K562 (cell line): ENCODE data around the gene CISD3. TPM values are rescaled to one million over a fixed set of nuclear protein-coding genes. Genes with fewer than 3 reads are reported as not detected.

Experiments used
- ATAC-seq: fragments of 200-7000 bp; cut with Tn5 transposase; 3 replicates; pipeline ENCODE4 v1.9.1; 2020; ENCODE audit warnings: moderate library complexity
- BruUV-seq: library from RNA; stranded (reverse); fragments of 400-500 nt; replicated peaks from 2 replicates; lab custom pipeline; 2021; lab: Mats Ljungman, UMichigan
- CTCF ChIA-PET: fragments of 300-600 bp; formaldehyde crosslinking; extraction: SDS; loops from one replicate; lab custom pipeline; 2021; ENCODE audit warnings: low intra/inter-chr PET ratio; lab: Yijun Ruan, JAX
- POLR2A ChIA-PET: fragments of 300-600, 350-650 bp; sonication (Branson Sonifier 250); formaldehyde crosslinking; extraction: SDS; loops from one replicate; lab custom pipeline; 2021; ENCODE audit warnings: antibody characterized with exemption, inconsistent platforms; lab: Yijun Ruan, JAX
- DNase-seq, 4 experiments: peaks; one replicate each; pipeline versions ENCODE4 v3.0.0 to v3.0.0-alpha.2; 2011 to 2018; ENCODE audit warnings: low spot score in 3 of 4, mixed read lengths in 3 of 4; ENCODE audit errors: extremely low read depth in 1 of 4
- FAIRE-seq: peaks from 2 replicates; lab custom pipeline; 2011; peaks lifted over from hg19 to GRCh38; lab: Jason Lieb, UNC
- H2AFZ ChIP-seq: 2 replicates; pipeline ENCODE4 v1.6.0; 2011; ENCODE audit warnings: low read depth, low read length, control low read depth, inconsistent platforms
- H3K27ac ChIP-seq: fragments of 200-600 bp; 3 replicates; pipeline ENCODE4 v1.8.0; 2011; ENCODE audit warnings: low read depth, mild to moderate bottlenecking, control low read depth, inconsistent platforms, low read length, moderate library complexity, mixed read lengths; ENCODE audit errors: extremely low read depth
- H3K27me3 ChIP-seq, 2 experiments: fragments of 300-600 bp in 1 of 2; 2 replicates in 1 of 2; 3 replicates in 1 of 2; pipeline versions ENCODE4 v1.6.0 to v1.8.0; 2011; ENCODE audit warnings: inconsistent platforms in 2 of 2, low read length in 2 of 2, mild to moderate bottlenecking in 1 of 2, mixed read lengths in 1 of 2, moderate library complexity in 1 of 2; ENCODE audit not compliant: control insufficient read depth in 2 of 2, insufficient read depth in 2 of 2
- H3K36me3 ChIP-seq: fragments of 300-600 bp; 3 replicates; pipeline ENCODE4 v1.8.0; 2011; ENCODE audit warnings: mild to moderate bottlenecking, low read length, inconsistent platforms; ENCODE audit not compliant: control insufficient read depth, insufficient read depth
- H3K4me1 ChIP-seq, 2 experiments: fragments of 200-600 bp in 1 of 2; replicated peaks in 1 of 2; 2 replicates in 1 of 2; 3 replicates in 1 of 2; pipeline versions ENCODE4 v1.5.1 to v1.8.0; 2011; ENCODE audit warnings: inconsistent platforms in 2 of 2, low read length in 2 of 2, mild to moderate bottlenecking in 1 of 2, mixed read lengths in 1 of 2, moderate library complexity in 1 of 2; ENCODE audit not compliant: control insufficient read depth in 2 of 2, insufficient read depth in 2 of 2
- H3K4me2 ChIP-seq: 2 replicates; pipeline ENCODE4 v1.6.1; 2011; ENCODE audit warnings: low read length, control low read depth, inconsistent platforms, mixed read lengths; ENCODE audit not compliant: insufficient read depth
- H3K4me3 ChIP-seq: fragments of 200-600 bp; sonication (generic), shearing (Covaris generic); 2 replicates; pipeline ENCODE4 v1.5.1; 2016; ENCODE audit warnings: control low read depth, inconsistent platforms
- H3K79me2 ChIP-seq: fragments of 200-600 bp; 3 replicates; pipeline ENCODE4 v1.8.0; 2011; ENCODE audit warnings: low read length, inconsistent platforms; ENCODE audit not compliant: control insufficient read depth, insufficient read depth
- H3K9ac ChIP-seq, 2 experiments: 2 replicates each; pipeline versions ENCODE4 v1.6.0 to v1.6.1; 2011; ENCODE audit warnings: low read depth in 2 of 2, low read length in 2 of 2, control low read depth in 1 of 2, inconsistent platforms in 1 of 2, mild to moderate bottlenecking in 1 of 2, mixed read lengths in 1 of 2; ENCODE audit not compliant: insufficient read depth in 1 of 2
- H3K9me1 ChIP-seq: one replicate; pipeline ENCODE4 v1.6.0; 2011; ENCODE audit warnings: inconsistent platforms, mild to moderate bottlenecking, low read length, moderate library complexity; ENCODE audit not compliant: control insufficient read depth, insufficient read depth
- H3K9me3 ChIP-seq: replicated peaks from 2 replicates; pipeline ENCODE4 v1.5.1; 2011; ENCODE audit warnings: low read depth, low read length, inconsistent platforms; ENCODE audit not compliant: control insufficient read depth, insufficient read depth
- H4K20me1 ChIP-seq: replicated peaks from 2 replicates; pipeline ENCODE4 v1.6.1; 2011; ENCODE audit warnings: low read length, inconsistent platforms, mixed read lengths; ENCODE audit not compliant: control insufficient read depth, insufficient read depth
- AFF4 ChIP-seq: sonication (generic); formaldehyde crosslinking; IDR thresholded peaks from 2 replicates; pipeline ENCODE4 v1.8.0; 2023; ENCODE audit warnings: mild to moderate bottlenecking, missing genetic modification reagents
- HDAC3 ChIP-seq: fragments of 450-650 bp; IDR thresholded peaks from 2 replicates; pipeline ENCODE4 v1.6.1; 2018; ENCODE audit warnings: borderline replicate concordance, mild to moderate bottlenecking, moderate library complexity; ENCODE audit not compliant: partially characterized antibody
- POLR2G ChIP-seq: fragments of 200-400 bp; formaldehyde crosslinking; IDR thresholded peaks from 2 replicates; pipeline ENCODE4 v1.6.1; 2017; ENCODE audit warnings: low read depth, mild to moderate bottlenecking, antibody characterized with exemption, low read length, moderate library complexity
- RNF2 ChIP-seq: sonication (generic); IDR thresholded peaks from 2 replicates; pipeline ENCODE4 v1.6.1; 2016
- SMC3 ChIP-seq: conservative IDR thresholded peaks from 2 replicates; pipeline ENCODE4 v1.6.1; 2011; ENCODE audit warnings: low read depth, low read length, improper control_type of control experiment; ENCODE audit not compliant: insufficient read depth
- SREBF1 ChIP-seq: fragments of 150-350 bp; IDR thresholded peaks from 2 replicates; pipeline ENCODE4 v1.6.1; 2014; ENCODE audit warnings: antibody characterized with exemption, low read depth, low read length, borderline replicate concordance
- ZNF280B ChIP-seq: fragments of 250-450 bp; sonication (Bioruptor Pico); IDR thresholded peaks from 2 replicates; pipeline ENCODE4 v1.5.1; 2021; ENCODE audit warnings: mild to moderate bottlenecking
- ZNF507 ChIP-seq: conservative IDR thresholded peaks from 2 replicates; pipeline ENCODE4 v1.6.1; 2017; ENCODE audit warnings: missing genetic modification characterization, missing compliant biosample characterization
- WGBS: fragments of 100-300 bp; shearing (Covaris generic); methylation state at CpG from one replicate; pipeline ENCODE4 v1.1.6; 2016; ENCODE audit warnings: low coverage, mixed read lengths; ENCODE audit not compliant: insufficient coverage; ENCODE audit errors: missing lambda C conversion rate; 5-methylcytosine and 5-hydroxymethylcytosine counted together
- in situ Hi-C: fragments of 300-500 bp; cut with MboI; formaldehyde crosslinking; loops from 4 replicates; pipeline ENCODE4 v1.15.0; 2018; ENCODE audit warnings: inconsistent platforms, mixed read lengths
- intact Hi-C: fragments of 100-400 bp; cut with micrococcal nuclease; formaldehyde crosslinking; loops from 2 replicates; pipeline ENCODE4 v1.14.2; 2022
- polyA plus RNA-seq, 8 experiments: library from polyadenylated mRNA; depleted of rRNA in 4 of 8; stranded (reverse) in 5 of 8; unstranded in 3 of 8; fragments of >200 nt; fragmentation: Nextera tagmentation in 2 of 8; fragmentation: Illumina TruSeq in 1 of 8; extraction: Ambion mirVana in 2 of 8; extraction: Trizol in 1 of 8; gene quantifications; 2 replicates each; pipeline versions ENCODE4 v1.2.1 to v1.2.3, GENCODE V29; 2011 to 2014; ENCODE audit warnings: inconsistent platforms in 1 of 8, missing spikeins in 1 of 8
- total RNA-seq, 7 experiments: library from RNA; depleted of rRNA in 6 of 7; stranded (reverse); fragments of >200 nt in 6 of 7; fragmentation: Illumina TruSeq in 2 of 7; extraction: Trizol in 2 of 7; gene quantifications; 2 replicates each; pipeline versions ENCODE4 v1.2.1 to v1.2.3, GENCODE V29; 2011 to 2021; ENCODE audit warnings: low replicate concordance in 1 of 7

The CISD3 gene
- total and polyA plus RNA-seq, 9 of the 15 experiments (the other 6 are each of a cell fraction or from before 2014, with no cell fraction given): 5.0 to 60.7 (median 15.7) TPM

- no peak overlapping the region for H3K4me2 ChIP-seq
- DNase-seq (no peak), ATAC-seq (no peak), FAIRE-seq (no peak)
- POLR2A ChIA-PET: interaction anchor here (0.5 to 1.4 kb wide), 3 partner anchors 10 to 383 kb away, joined by 3 to 4 read pairs (median 3); no protein-coding TSS in a partner anchor
- no peak overlapping the region for H2AFZ ChIP-seq
- intact Hi-C loops: no loop called here
- no peaks in the 10 kb centered on the region for H3K4me1 ChIP-seq
- no peaks in the 10 kb centered on the region for H3K79me2 ChIP-seq
- H3K4me3 ChIP-seq: no peak overlapping the region
- CTCF ChIA-PET: no interaction called here
- no peaks in the 10 kb centered on the region for H3K9me3 ChIP-seq
- BruUV-seq: no TSS peak
- in situ Hi-C loops: no loop called here
- H3K36me3 ChIP-seq: peaks cover 94% of the 10 kb centered on the region; the same call in 2 of the 3 replicates
- no peaks in the 10 kb centered on the region for H3K27me3 ChIP-seq
- H3K9ac ChIP-seq: peak overlapping the region in 1 of 2 experiments; percentile 62; a peak in 1 of 4 replicates
- H4K20me1 ChIP-seq: peaks cover 6% of the 10 kb centered on the region
- TF ChIP-seq POLR2G: peak; percentile 35; the same call in 1 of the 2 replicates
- no peak for TF ChIP-seq SREBF1
- whole genome bisulfite sequencing: 89% methylated on average over 4 of the region's 5 CpGs
- no peaks in the 10 kb centered on the region for H3K9me1 ChIP-seq
- H3K27ac ChIP-seq: no peak overlapping the region
These were observed 36.2 kb downstream of the CISD3 start for GRCh38 chr17:38766341-38766740.

DNA sequence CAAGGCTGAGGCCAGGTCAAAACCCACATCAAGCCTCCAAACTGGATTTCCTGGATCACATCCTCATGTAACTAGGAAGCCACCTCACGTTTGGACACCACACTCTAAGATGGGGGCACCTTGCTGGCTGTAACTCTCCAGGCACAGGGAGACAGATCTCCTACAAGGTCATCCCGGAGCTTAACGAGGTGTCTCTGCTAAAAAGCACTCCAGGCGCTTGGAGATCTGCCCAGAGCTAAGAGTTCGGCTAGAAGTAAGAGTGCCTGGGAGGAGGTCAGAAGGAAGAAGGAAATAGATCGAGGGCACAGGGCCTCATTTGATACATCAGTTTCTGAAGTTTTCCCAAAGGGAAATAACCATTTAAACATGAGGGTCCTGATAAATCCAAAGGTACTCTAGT is 38.3 kb downstream of the CISD3 start:
- peaks cover 93% of the 10 kb centered on the region for H3K36me3 ChIP-seq
- no peak overlapping the region for H2AFZ ChIP-seq
- no peak for DNase-seq
- in situ Hi-C loops (no loop called here), intact Hi-C loops (no loop called here)
- TF ChIP-seq SMC3 (no peak), RNF2 (no peak), ZNF280B (CRISPR knock-in tag) (no peak), HDAC3 (no peak), ZNF507 (tag) (no peak), AFF4 (CRISPR knock-in tag) (no peak)
- no peak for FAIRE-seq
- H3K9me3 ChIP-seq: no peaks in the 10 kb centered on the region
- no peaks in the 10 kb centered on the region for H3K27me3 ChIP-seq
- 74% methylated on average over 6 of the region's 6 CpGs for WGBS
- no peaks in the 10 kb centered on the region for H3K79me2 ChIP-seq
- no peak for ATAC-seq
- no peaks in the 10 kb centered on the region for H3K9me1 ChIP-seq
- no peak overlapping the region for H3K27ac ChIP-seq
- no peaks in the 10 kb centered on the region; the same call in 1 of the 2 replicates for H4K20me1 ChIP-seq
- H3K4me1 ChIP-seq: no peaks in the 10 kb centered on the region
- no peak overlapping the region for H3K9ac ChIP-seq
- H3K4me2 ChIP-seq: no peak overlapping the region
- no peak overlapping the region for H3K4me3 ChIP-seq
- no TSS peak for BruUV-seq
- CTCF ChIA-PET: no interaction called here
- POLR2A ChIA-PET: interaction anchor here (0.6 to 1.5 kb wide), 2 partner anchors 11 to 16 kb away, joined by 3 read pairs; no protein-coding TSS in a partner anchor
